ENCODE results near the gene ARL15. TPM values are rescaled to one million over a fixed set of nuclear protein-coding genes. Genes with fewer than 3 reads are reported as not detected.

Gene ARL15
- total and polyA plus RNA-seq, 2 donors (not counting 3 experiments of a cell fraction or from before 2014, with no cell fraction given), result 11.9 to 24.4 TPM

DNA sequence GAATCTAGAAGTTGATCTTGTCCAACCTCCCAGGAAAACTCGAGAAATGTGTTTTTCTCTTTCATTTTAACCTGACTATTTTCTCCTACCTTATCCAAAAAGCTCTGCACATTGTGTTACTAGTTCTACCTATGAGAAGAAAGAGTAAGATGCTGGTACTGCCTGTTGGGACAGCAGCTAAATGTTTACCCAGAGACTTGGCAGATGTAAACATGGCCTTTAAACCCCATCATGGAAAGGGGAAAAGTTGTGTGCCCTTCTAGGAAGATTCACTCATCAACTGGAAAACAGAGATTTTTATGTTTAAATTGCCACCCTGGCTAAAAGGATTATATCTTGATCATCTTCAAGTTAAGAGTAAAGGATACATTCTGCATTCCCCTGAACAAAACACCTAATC, 3.5 kb downstream of the ARL15 start:
- POLR2A ChIA-PET, result no interaction called here
- no peak for FAIRE-seq
- no peaks in the 10 kb centered on the region for H4K20me1 ChIP-seq (replicated peaks; ENCODE audit: control insufficient read depth, extremely low read depth, insufficient read depth, low read length)

More for the DNA sequence above, 3.5 kb downstream of the ARL15 start:
- H3K9me1 ChIP-seq (replicated peaks; ENCODE audit: control insufficient read depth, extremely low read depth, insufficient read depth, low read length), result no peaks in the 10 kb centered on the region
- dilution Hi-C loops (cut with MboI; ENCODE audit: extremely low pct_ligation_motif_present, low sequenced_read_pairs), result no loop called here
- H3K27me3 ChIP-seq (ENCODE audit: control insufficient read depth in 2 of 2, insufficient read depth in 2 of 2, low read length in 2 of 2), result no peaks in the 10 kb centered on the region
- H3K36me3 ChIP-seq (ENCODE audit: control insufficient read depth in 2 of 2, extremely low read depth in 1 of 2, insufficient read depth in 2 of 2, low read length in 2 of 2), result no peaks in the 10 kb centered on the region
- intact Hi-C loops (cut with micrococcal nuclease), result no loop called here
- peaks cover 24% of the 10 kb centered on the region for H3K4me1 ChIP-seq (ENCODE audit: control insufficient read depth, extremely low read depth, insufficient read depth, low read length)
- H3K27ac ChIP-seq (ENCODE audit: insufficient read depth, low read depth, low read length), result no peak overlapping the region
- peaks cover 2% of the 10 kb centered on the region for H3K79me2 ChIP-seq (ENCODE audit: control insufficient read depth, insufficient read depth, low read length)
- H3K4me2 ChIP-seq (ENCODE audit: insufficient read depth, low read length), result no peak overlapping the region
- DNase-seq (ENCODE audit: low read depth, low spot score), result no peak
- H3K9me3 ChIP-seq (replicated peaks; ENCODE audit: control insufficient read depth, insufficient read depth, low read length), result no peaks in the 10 kb centered on the region
- no peak overlapping the region for H3K9ac ChIP-seq (replicated peaks; ENCODE audit: extremely low read depth, insufficient read depth, low read length)
- TF ChIP-seq FOS (IDR thresholded peaks at IDR 0.05; ENCODE audit: borderline replicate concordance, insufficient read depth, low read length) (no peak), MYC (IDR thresholded peaks at IDR 0.05; ENCODE audit: low read depth, low read length) (no peak), JUN (IDR thresholded peaks at IDR 0.05; ENCODE audit: borderline replicate concordance, insufficient read depth, insufficient read length, low read depth) (no peak), EZH2 (IDR thresholded peaks at IDR 0.05; ENCODE audit: borderline replicate concordance, low read depth, low read length, severe bottlenecking) (no peak), POLR2AphosphoS5 (IDR thresholded peaks at IDR 0.05; ENCODE audit: insufficient read depth, low read depth, low read length) (no peak), GATA2 (IDR thresholded peaks at IDR 0.05; ENCODE audit: insufficient read depth, insufficient read length, low read depth, low read length) (no peak), POLR2A (IDR thresholded peaks at IDR 0.05; ENCODE audit: low read depth, low read length) (no peak)
- TF ChIP-seq, protein P1, sequence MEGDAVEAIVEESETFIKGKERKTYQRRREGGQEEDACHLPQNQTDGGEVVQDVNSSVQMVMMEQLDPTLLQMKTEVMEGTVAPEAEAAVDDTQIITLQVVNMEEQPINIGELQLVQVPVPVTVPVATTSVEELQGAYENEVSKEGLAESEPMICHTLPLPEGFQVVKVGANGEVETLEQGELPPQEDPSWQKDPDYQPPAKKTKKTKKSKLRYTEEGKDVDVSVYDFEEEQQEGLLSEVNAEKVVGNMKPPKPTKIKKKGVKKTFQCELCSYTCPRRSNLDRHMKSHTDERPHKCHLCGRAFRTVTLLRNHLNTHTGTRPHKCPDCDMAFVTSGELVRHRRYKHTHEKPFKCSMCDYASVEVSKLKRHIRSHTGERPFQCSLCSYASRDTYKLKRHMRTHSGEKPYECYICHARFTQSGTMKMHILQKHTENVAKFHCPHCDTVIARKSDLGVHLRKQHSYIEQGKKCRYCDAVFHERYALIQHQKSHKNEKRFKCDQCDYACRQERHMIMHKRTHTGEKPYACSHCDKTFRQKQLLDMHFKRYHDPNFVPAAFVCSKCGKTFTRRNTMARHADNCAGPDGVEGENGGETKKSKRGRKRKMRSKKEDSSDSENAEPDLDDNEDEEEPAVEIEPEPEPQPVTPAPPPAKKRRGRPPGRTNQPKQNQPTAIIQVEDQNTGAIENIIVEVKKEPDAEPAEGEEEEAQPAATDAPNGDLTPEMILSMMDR (IDR thresholded peaks at IDR 0.05; ENCODE audit: extremely low read depth in 1 of 2, insufficient read depth in 1 of 2, low read depth in 1 of 2, low read length in 2 of 2), result no peak
- TF ChIP-seq, protein P2, sequence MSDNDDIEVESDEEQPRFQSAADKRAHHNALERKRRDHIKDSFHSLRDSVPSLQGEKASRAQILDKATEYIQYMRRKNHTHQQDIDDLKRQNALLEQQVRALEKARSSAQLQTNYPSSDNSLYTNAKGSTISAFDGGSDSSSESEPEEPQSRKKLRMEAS (IDR thresholded peaks at IDR 0.05; ENCODE audit: insufficient read depth, insufficient read length), result no peak
- H2AFZ ChIP-seq (ENCODE audit: low read depth, low read length), result no peak overlapping the region
- no peak overlapping the region for H3K4me3 ChIP-seq (replicated peaks in 1 of 3; ENCODE audit: insufficient read depth in 1 of 3, low read depth in 1 of 3, low read length in 3 of 3)
- CTCF ChIA-PET, result interaction anchor here (1.4 kb wide), 1 partner anchor 113 kb away, joined by 5 read pairs; no protein-coding TSS in a partner anchor
- BruUV-seq (replicated peaks), result no TSS peak

All from endothelial cell of umbilical vein (primary cell).